Measurements from ENCODE around the gene COL23A1.

- TF ChIP-seq CTCF (tag by site-specific recombination; IDR thresholded peaks at IDR 0.05) (no peak), ZFP69B (tag by site-specific recombination; IDR thresholded peaks at IDR 0.05) (no peak), ZNF280D (tag by site-specific recombination; IDR thresholded peaks at IDR 0.05) (no peak), ZNF184 (tag by site-specific recombination; IDR thresholded peaks at IDR 0.05) (no peak), ZNF280C (tag by site-specific recombination; IDR thresholded peaks at IDR 0.05) (no peak)
These were observed 190.5 kb downstream of the COL23A1 start for GRCh38 chr5:178399701-178400095.

Measured in HEK293 (cell line).